ENCODE results near the gene HMGA1. TPM values are rescaled to one million over a fixed set of nuclear protein-coding genes. Genes with fewer than 3 reads are reported as not detected.
A peak's percentile ranks its signal among the peaks of the same experiment; 100 is the strongest.

HMGA1 gene
- total and polyA plus RNA-seq, 2 of the 13 experiments (the other 11 are each of a cell fraction or from before 2014, with no cell fraction given), result 117 to 145 TPM

GRCh38 chr6:34248198-34248726, 11.6 kb downstream of the HMGA1 start (continued):
- TF ChIP-seq ZGPAT (CRISPR knock-in tag; IDR thresholded peaks at IDR 0.05) (no peak), ZNF280B (CRISPR knock-in tag; IDR thresholded peaks at IDR 0.05; ENCODE audit: borderline replicate concordance) (no peak), ZNF207 (IDR thresholded peaks at IDR 0.05; ENCODE audit: borderline replicate concordance) (no peak), NFATC3 (CRISPR knock-in tag; IDR thresholded peaks at IDR 0.05) (no peak), PHF20 (CRISPR knock-in tag; IDR thresholded peaks at IDR 0.05) (peak; percentile 43; the same call in 1 of the 2 replicates), IRF1 (CRISPR knock-in tag; IDR thresholded peaks at IDR 0.05; ENCODE audit: low read depth) (no peak), ZSCAN25 (CRISPR knock-in tag; IDR thresholded peaks at IDR 0.05) (no peak), NAIF1 (CRISPR knock-in tag; IDR thresholded peaks at IDR 0.05; ENCODE audit: borderline replicate concordance) (no peak), ZNF501 (CRISPR knock-in tag; IDR thresholded peaks at IDR 0.05) (no peak), CREB1 (IDR thresholded peaks at IDR 0.05) (no peak), CREB1 (CRISPR knock-in tag; IDR thresholded peaks at IDR 0.05) (no peak), RBFOX2 (IDR thresholded peaks at IDR 0.05; ENCODE audit: low read depth, low read length) (no peak), ZNF570 (CRISPR knock-in tag; IDR thresholded peaks at IDR 0.05; ENCODE audit: borderline replicate concordance) (no peak), THAP8 (CRISPR knock-in tag; IDR thresholded peaks at IDR 0.05; ENCODE audit: borderline replicate concordance) (no peak), MTF2 (CRISPR knock-in tag; IDR thresholded peaks at IDR 0.05; ENCODE audit: borderline replicate concordance) (no peak; the same call in 1 of the 2 replicates), SIN3B (IDR thresholded peaks at IDR 0.05; ENCODE audit: low read length) (no peak), SRSF1 (optimal IDR thresholded peaks at IDR 0.05; ENCODE audit: low read depth, low read length) (no peak), MTA3 (CRISPR knock-in tag; IDR thresholded peaks at IDR 0.05) (no peak), MLLT10 (CRISPR knock-in tag; IDR thresholded peaks at IDR 0.05) (no peak)
- TF ChIP-seq, protein P1, sequence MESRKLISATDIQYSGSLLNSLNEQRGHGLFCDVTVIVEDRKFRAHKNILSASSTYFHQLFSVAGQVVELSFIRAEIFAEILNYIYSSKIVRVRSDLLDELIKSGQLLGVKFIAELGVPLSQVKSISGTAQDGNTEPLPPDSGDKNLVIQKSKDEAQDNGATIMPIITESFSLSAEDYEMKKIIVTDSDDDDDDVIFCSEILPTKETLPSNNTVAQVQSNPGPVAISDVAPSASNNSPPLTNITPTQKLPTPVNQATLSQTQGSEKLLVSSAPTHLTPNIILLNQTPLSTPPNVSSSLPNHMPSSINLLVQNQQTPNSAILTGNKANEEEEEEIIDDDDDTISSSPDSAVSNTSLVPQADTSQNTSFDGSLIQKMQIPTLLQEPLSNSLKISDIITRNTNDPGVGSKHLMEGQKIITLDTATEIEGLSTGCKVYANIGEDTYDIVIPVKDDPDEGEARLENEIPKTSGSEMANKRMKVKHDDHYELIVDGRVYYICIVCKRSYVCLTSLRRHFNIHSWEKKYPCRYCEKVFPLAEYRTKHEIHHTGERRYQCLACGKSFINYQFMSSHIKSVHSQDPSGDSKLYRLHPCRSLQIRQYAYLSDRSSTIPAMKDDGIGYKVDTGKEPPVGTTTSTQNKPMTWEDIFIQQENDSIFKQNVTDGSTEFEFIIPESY (CRISPR knock-in tag; IDR thresholded peaks at IDR 0.05), result no peak
- TF ChIP-seq, protein P2, sequence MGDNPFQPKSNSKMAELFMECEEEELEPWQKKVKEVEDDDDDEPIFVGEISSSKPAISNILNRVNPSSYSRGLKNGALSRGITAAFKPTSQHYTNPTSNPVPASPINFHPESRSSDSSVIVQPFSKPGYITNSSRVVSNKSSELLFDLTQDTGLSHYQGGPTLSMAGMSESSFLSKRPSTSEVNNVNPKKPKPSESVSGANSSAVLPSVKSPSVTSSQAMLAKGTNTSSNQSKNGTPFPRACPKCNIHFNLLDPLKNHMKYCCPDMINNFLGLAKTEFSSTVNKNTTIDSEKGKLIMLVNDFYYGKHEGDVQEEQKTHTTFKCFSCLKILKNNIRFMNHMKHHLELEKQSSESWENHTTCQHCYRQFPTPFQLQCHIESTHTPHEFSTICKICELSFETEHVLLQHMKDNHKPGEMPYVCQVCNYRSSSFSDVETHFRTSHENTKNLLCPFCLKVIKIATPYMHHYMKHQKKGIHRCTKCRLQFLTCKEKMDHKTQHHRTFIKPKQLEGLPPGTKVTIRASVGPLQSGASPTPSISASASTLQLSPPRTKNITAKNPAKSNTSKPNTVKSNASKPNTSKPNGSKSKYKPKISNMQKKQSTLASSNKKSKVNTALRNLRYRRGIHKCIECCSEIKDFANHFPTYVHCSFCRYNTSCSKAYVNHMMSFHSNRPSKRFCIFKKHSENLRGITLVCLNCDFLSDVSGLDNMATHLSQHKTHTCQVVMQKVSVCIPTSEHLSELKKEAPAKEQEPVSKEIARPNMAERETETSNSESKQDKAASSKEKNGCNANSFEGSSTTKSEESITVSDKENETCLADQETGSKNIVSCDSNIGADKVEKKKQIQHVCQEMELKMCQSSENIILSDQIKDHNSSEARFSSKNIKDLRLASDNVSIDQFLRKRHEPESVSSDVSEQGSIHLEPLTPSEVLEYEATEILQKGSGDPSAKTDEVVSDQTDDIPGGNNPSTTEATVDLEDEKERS (CRISPR knock-in tag; IDR thresholded peaks at IDR 0.05), result no peak

Data from HepG2 (cell line).